ENCODE measurements around the gene EPAS1. TPM values are rescaled to one million over a fixed set of nuclear protein-coding genes. Genes with fewer than 3 reads are reported as not detected.

EPAS1 gene
- total and polyA plus RNA-seq, 2 of the 8 experiments (the other 6 are each of a cell fraction or from before 2014, with no cell fraction given): 2.0 to 4.9 TPM

DNA sequence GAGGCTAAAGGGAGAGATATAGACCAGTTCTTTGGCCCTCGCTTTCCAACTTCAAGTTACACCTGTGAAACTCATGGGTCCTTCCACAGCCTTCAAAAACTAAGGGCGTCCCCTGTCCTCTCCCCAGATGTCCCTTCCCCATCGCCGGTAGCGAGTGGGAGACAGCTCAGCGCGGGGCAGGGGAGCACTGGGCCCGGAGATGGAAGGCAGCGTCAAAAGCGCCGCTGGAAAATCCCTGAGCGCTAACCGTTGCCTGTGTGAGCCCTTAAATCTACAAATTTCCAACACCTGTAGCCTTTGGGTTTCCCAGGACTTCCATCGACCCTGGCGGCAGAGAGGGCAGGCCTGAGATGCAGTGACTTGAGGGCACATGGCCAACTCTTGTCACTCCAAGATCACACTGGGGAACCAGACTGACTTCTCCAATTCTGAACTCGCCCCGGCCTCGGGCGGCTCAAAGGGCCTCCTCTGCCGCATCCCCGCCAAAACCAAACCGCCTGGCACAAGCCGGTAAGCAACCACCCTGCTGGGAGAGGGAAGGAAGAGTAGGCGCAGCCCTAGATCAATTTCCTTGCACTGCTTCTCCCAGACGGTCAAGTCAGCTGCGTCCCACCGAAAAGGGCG, 879 bp upstream of the EPAS1 start:
- Histone ChIP-seq H3K79me2 (ENCODE audit: control insufficient read depth in 1 of 2, insufficient read depth in 2 of 2, low read length in 2 of 2) (no peaks in the 10 kb centered on the region), H3K23ac (ENCODE audit: insufficient read length) (no peak overlapping the region), H3K9ac (replicated peaks in 1 of 4; ENCODE audit: extremely low read depth in 1 of 4, low read depth in 3 of 4, low read length in 3 of 4) (no peak overlapping the region), H4K20me1 (replicated peaks in 1 of 2; ENCODE audit: control insufficient read depth in 1 of 2, insufficient read depth in 2 of 2, low read length in 2 of 2) (peaks cover 5 to 12% of the 10 kb centered on the region in 2 experiments), H2BK120ac (replicated peaks; ENCODE audit: low read depth, low read length) (no peak overlapping the region), H3K9me3 (ENCODE audit: insufficient read depth in 2 of 2, low read depth in 1 of 2, low read length in 1 of 2) (no peaks in the 10 kb centered on the region), H4K8ac (ENCODE audit: extremely low read depth, insufficient read depth, low read length) (no peak overlapping the region), H3K27me3 (replicated peaks in 1 of 4; ENCODE audit: control insufficient read depth in 3 of 4, extremely low read depth in 1 of 4, insufficient read depth in 3 of 4, low read length in 3 of 4) (peaks cover 43 to 65% (median 58%) of the 10 kb centered on the region in 4 experiments), H2BK5ac (ENCODE audit: low read depth, low read length) (no peak overlapping the region), H2AFZ (ENCODE audit: low read length) (peak overlapping the region; percentile 54; the same call in 1 of the 2 replicates), H2BK12ac (ENCODE audit: low read depth, low read length) (no peak overlapping the region), H3K27ac (ENCODE audit: low read depth, low read length) (no peak overlapping the region), H3K4me1 (replicated peaks in 1 of 4; ENCODE audit: control insufficient read depth in 3 of 4, insufficient read depth in 4 of 4, low read length in 3 of 4) (peaks cover 3 to 22% (median 11%) of the 10 kb centered on the region in 4 experiments; a peak in 5 of 7 replicates), H2AK5ac (ENCODE audit: low read depth, low read length) (no peak overlapping the region), H4K5ac (ENCODE audit: insufficient read length, low read depth, low read length) (no peak overlapping the region), H3K56ac (replicated peaks; ENCODE audit: insufficient read length, low read depth, low read length) (no peak overlapping the region), H2BK15ac (ENCODE audit: low read length) (no peak overlapping the region), H3K4me3 (ENCODE audit: extremely low read depth in 1 of 4, insufficient read depth in 2 of 4, low read depth in 3 of 4, low read length in 4 of 4) (peak overlapping the region; percentile 35 to 70 (median 46)), H3K18ac (ENCODE audit: extremely low read depth, low read length) (peak overlapping the region; percentile 19; the same call in 1 of the 2 replicates), H2BK20ac (ENCODE audit: low read length) (no peak overlapping the region), H3K79me1 (ENCODE audit: low read depth, low read length) (no peaks in the 10 kb centered on the region), H4K91ac (replicated peaks; ENCODE audit: insufficient read length, low read length) (no peak overlapping the region), H3K4me2 (ENCODE audit: insufficient read depth in 1 of 2, low read depth in 2 of 2, low read length in 2 of 2) (peak overlapping the region; percentile 87 to 90), H3K14ac (ENCODE audit: insufficient read length) (no peak overlapping the region), H3K36me3 (ENCODE audit: control insufficient read depth in 2 of 4, insufficient read depth in 4 of 4, low read length in 3 of 4) (no peaks in the 10 kb centered on the region; a peak in 1 of 8 replicates), H3K4ac (replicated peaks; ENCODE audit: insufficient read length, low read depth, low read length) (no peak overlapping the region), H3K23me2 (ENCODE audit: low read depth, low read length) (peaks cover 28% of the 10 kb centered on the region)
- POLR2A ChIA-PET (ENCODE audit: partially characterized antibody): interaction anchor here (1.3 kb wide), 1 partner anchor 27 kb away, joined by 3 read pairs; no protein-coding TSS in a partner anchor
- CTCF ChIA-PET (ENCODE audit: partially characterized antibody): interaction anchor here (0.6 to 2.6 kb wide), 5 partner anchors 67 to 473 kb away, joined by 3 to 12 read pairs (median 6); no protein-coding TSS in a partner anchor
- 11% methylated on average over 28 of the region's 28 CpGs; no CpG with 5 or more reads in 1 of the 2 experiments for WGBS, 2 experiments (ENCODE audit: extremely low coverage in 1 of 2, insufficient coverage in 1 of 2, insufficient read length in 1 of 2, insufficient replicate concordance in 2 of 2, low coverage in 1 of 2, low lambda C conversion rate in 2 of 2, missing lambda C conversion rate in 1 of 2)
- DNase-seq (ENCODE audit: low read depth in 1 of 2, low spot score in 2 of 2) (peak in 1 of 2 experiments; percentile 78), FAIRE-seq (no peak)
- TF ChIP-seq HDAC2 (IDR thresholded peaks at IDR 0.05; ENCODE audit: borderline replicate concordance in 1 of 2, low read depth in 2 of 2, low read length in 2 of 2) (0 out of 4 replicates have a peak, but pooled peaks of 1 of the 2 experiments have one; percentile 14), SUZ12 (IDR thresholded peaks at IDR 0.05; ENCODE audit: low read length) (peak; percentile 38), EZH2 (IDR thresholded peaks at IDR 0.05; ENCODE audit: low read depth, low read length, severe bottlenecking) (peak; percentile 59), SAP30 (IDR thresholded peaks at IDR 0.05; ENCODE audit: insufficient read depth, insufficient replicate concordance, low read length) (no peak), SIX5 (IDR thresholded peaks at IDR 0.05; ENCODE audit: low read depth, low read length) (no peak)
- TF ChIP-seq, protein P1, sequence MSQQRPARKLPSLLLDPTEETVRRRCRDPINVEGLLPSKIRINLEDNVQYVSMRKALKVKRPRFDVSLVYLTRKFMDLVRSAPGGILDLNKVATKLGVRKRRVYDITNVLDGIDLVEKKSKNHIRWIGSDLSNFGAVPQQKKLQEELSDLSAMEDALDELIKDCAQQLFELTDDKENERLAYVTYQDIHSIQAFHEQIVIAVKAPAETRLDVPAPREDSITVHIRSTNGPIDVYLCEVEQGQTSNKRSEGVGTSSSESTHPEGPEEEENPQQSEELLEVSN (IDR thresholded peaks at IDR 0.05): peak; percentile 97
